ENCODE results near the gene MMP11. TPM values are rescaled to one million over a fixed set of nuclear protein-coding genes. Genes with fewer than 3 reads are reported as not detected.

The MMP11 gene
- total and polyA plus RNA-seq, 9 donors: 5.6 to 16.8 (median 11.4) TPM

- Histone ChIP-seq H3K9me3 (replicated peaks; ENCODE audit: control insufficient read depth, low read depth, low read length) (peaks cover 9% of the 10 kb centered on the region), H3K27me3 (ENCODE audit: control insufficient read depth, insufficient read depth, low read length) (no peaks in the 10 kb centered on the region), H3K4me1 (ENCODE audit: control insufficient read depth, insufficient read depth, low read length) (peaks cover 24% of the 10 kb centered on the region), H3K4me3 (ENCODE audit: low read length) (no peak overlapping the region), H3K36me3 (ENCODE audit: control insufficient read depth, insufficient read depth, low read length) (peaks cover 78% of the 10 kb centered on the region), H3K27ac (ENCODE audit: low read length) (no peak overlapping the region)
- 88% methylated on average over 7 of the region's 10 CpGs for WGBS (ENCODE audit: insufficient coverage)
- DNase-seq: no peak
Observed at GRCh38 chr22:23828800-23829680, 56.4 kb downstream of the MMP11 start.

- no peaks in the 10 kb centered on the region for H3K27me3 ChIP-seq (ENCODE audit: control insufficient read depth, insufficient read depth, low read length)
- peaks cover 76% of the 10 kb centered on the region for H3K36me3 ChIP-seq (ENCODE audit: control insufficient read depth, insufficient read depth, low read length)
- H3K4me1 ChIP-seq (ENCODE audit: control insufficient read depth, insufficient read depth, low read length): peaks cover 31% of the 10 kb centered on the region
- peak; percentile 94 for DNase-seq
- no peak overlapping the region for H3K4me3 ChIP-seq (ENCODE audit: low read length)
- H3K9me3 ChIP-seq (replicated peaks; ENCODE audit: control insufficient read depth, low read depth, low read length): peaks cover 9% of the 10 kb centered on the region
- no peak overlapping the region for H3K27ac ChIP-seq (ENCODE audit: low read length)
- no CpG with 5 or more reads among the region's 7 CpGs for WGBS (ENCODE audit: insufficient coverage)
Observed at GRCh38 chr22:23829845-23830372, 57.3 kb downstream of the MMP11 start.

DNA sequence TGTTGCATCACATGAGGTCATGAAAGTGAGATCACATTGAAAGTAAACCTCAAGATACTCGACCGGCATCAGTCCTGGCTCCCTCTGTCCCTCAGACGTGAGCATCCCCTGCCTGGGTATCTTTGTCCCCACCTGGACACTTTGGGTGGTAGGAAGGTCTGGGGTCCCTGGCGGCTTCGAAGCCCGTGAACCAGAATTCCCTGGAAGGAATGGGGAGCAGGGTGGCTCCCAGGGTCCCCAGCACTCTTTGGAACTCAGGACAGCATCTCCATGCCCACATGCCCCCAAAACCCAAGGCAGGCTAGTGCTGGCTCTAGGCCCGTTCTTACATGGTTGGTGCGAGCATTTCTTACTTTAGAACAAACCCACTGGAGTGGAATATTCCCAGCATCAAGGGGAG, 58.6 kb downstream of the MMP11 start:
- 87% methylated on average over 4 of the region's 8 CpGs for WGBS (ENCODE audit: insufficient coverage)
- Histone ChIP-seq H3K4me1 (ENCODE audit: control insufficient read depth, insufficient read depth, low read length) (peaks cover 45% of the 10 kb centered on the region), H3K27me3 (ENCODE audit: control insufficient read depth, insufficient read depth, low read length) (no peaks in the 10 kb centered on the region), H3K9me3 (replicated peaks; ENCODE audit: control insufficient read depth, low read depth, low read length) (peaks cover 9% of the 10 kb centered on the region), H3K36me3 (ENCODE audit: control insufficient read depth, insufficient read depth, low read length) (peaks cover 76% of the 10 kb centered on the region), H3K27ac (ENCODE audit: low read length) (no peak overlapping the region), H3K4me3 (ENCODE audit: low read length) (no peak overlapping the region)
- no peak for DNase-seq

DNA sequence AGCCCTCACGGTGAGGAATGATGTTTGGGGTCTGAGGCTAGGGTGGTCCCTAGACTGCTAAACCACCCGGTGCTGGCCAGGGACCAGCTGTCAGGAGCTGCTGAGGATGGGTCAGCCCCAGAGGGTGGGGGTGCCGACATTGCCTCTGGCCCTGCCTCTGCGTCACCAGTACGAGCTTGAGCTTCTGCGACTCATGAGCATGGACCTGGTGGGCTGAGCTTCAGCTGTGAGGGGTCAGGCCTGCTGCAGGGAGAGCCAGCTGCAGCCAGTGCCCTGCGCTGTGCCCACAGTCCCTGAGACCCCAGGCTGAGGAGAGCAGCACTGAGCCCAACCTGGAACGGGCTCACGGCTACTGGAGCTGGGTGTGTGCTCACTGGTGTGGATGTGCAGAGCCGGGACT, 59.1 kb downstream of the MMP11 start:
- peaks cover 9% of the 10 kb centered on the region for H3K9me3 ChIP-seq (replicated peaks; ENCODE audit: control insufficient read depth, low read depth, low read length)
- H3K36me3 ChIP-seq (ENCODE audit: control insufficient read depth, insufficient read depth, low read length): peaks cover 76% of the 10 kb centered on the region
- H3K4me3 ChIP-seq (ENCODE audit: low read length): no peak overlapping the region
- no peak overlapping the region for H3K27ac ChIP-seq (ENCODE audit: low read length)
- WGBS (ENCODE audit: insufficient coverage): 76% methylated on average over 10 of the region's 10 CpGs
- no peaks in the 10 kb centered on the region for H3K27me3 ChIP-seq (ENCODE audit: control insufficient read depth, insufficient read depth, low read length)
- H3K4me1 ChIP-seq (ENCODE audit: control insufficient read depth, insufficient read depth, low read length): peaks cover 47% of the 10 kb centered on the region
- no peak for DNase-seq

- DNase-seq: no peak
- Histone ChIP-seq H3K27me3 (ENCODE audit: control insufficient read depth, insufficient read depth, low read length) (no peaks in the 10 kb centered on the region), H3K4me1 (ENCODE audit: control insufficient read depth, insufficient read depth, low read length) (peaks cover 47% of the 10 kb centered on the region), H3K9me3 (replicated peaks; ENCODE audit: control insufficient read depth, low read depth, low read length) (peaks cover 9% of the 10 kb centered on the region), H3K27ac (ENCODE audit: low read length) (no peak overlapping the region), H3K4me3 (ENCODE audit: low read length) (no peak overlapping the region), H3K36me3 (ENCODE audit: control insufficient read depth, insufficient read depth, low read length) (peaks cover 70% of the 10 kb centered on the region)
- 62% methylated on average over 10 of the region's 11 CpGs for WGBS (ENCODE audit: insufficient coverage)
Observed at GRCh38 chr22:23832226-23833016, 59.8 kb downstream of the MMP11 start.

DNA sequence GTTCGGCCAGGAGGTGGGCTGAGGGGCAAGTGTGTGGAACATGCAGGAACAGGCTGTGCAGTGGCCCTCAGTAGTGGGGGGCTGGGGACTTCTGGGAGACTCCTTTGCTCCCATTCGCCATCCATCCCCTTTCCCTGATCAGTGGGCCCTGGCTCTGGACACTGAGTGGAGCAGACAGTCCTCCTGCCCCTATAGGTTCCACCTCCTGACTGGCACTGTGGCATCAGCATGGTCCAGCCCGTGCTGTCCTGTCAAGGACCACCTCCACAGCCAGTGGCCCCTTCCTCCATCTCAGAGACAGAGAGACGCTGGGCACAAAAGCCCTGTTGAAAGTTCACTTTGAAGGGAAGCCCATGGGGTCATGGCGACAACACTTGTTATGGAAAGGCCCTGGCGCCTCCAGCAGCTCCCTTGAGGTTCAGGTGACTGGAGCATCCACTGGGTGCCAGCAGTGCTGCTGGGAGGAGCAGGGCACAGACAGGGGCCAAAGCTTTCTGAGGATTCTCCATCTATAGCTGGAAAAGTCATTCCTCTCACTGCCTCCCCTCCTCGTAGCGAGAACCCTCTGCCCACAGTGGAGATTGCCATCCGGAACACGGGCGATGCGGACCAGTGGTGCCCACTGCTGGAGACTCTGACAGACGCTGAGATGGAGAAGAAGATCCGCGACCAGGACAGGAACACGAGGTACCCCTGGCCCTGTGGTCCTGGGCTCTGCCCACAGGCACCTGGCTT, 60.5 kb downstream of the MMP11 start:
- no peak overlapping the region for H3K27ac ChIP-seq (ENCODE audit: low read length)
- H3K27me3 ChIP-seq (ENCODE audit: control insufficient read depth, insufficient read depth, low read length): no peaks in the 10 kb centered on the region
- peaks cover 9% of the 10 kb centered on the region for H3K9me3 ChIP-seq (replicated peaks; ENCODE audit: control insufficient read depth, low read depth, low read length)
- peaks cover 69% of the 10 kb centered on the region for H3K36me3 ChIP-seq (ENCODE audit: control insufficient read depth, insufficient read depth, low read length)
- WGBS (ENCODE audit: insufficient coverage): 86% methylated on average over 12 of the region's 16 CpGs
- H3K4me1 ChIP-seq (ENCODE audit: control insufficient read depth, insufficient read depth, low read length): peaks cover 50% of the 10 kb centered on the region
- no peak overlapping the region for H3K4me3 ChIP-seq (ENCODE audit: low read length)
- DNase-seq: no peak

Other genes starting within 250 kb of the MMP11 start
- gene IGLL1, start 192.6 kb upstream of the MMP11 start, total RNA-seq: 0.13 TPM
- 1 to 10 TPM in 2 of 8 donors, under 1 TPM in 6; 0.32 to 1.7 (median 0.85) TPM for gene IGLL1, start 192.6 kb upstream of the MMP11 start, polyA plus RNA-seq (ENCODE audit: insufficient read depth in 1 of 8, insufficient read length in 8 of 8, low replicate concordance in 1 of 8)
- gene DRICH1, start 140.5 kb upstream of the MMP11 start, total RNA-seq: 0.71 TPM
- gene DRICH1, start 140.5 kb upstream of the MMP11 start, polyA plus RNA-seq (ENCODE audit: insufficient read depth in 1 of 8, insufficient read length in 8 of 8, low replicate concordance in 1 of 8): 1 to 10 TPM in 1 of 8 donors, under 1 TPM in 7; 0.43 to 1.1 (median 0.48) TPM
- 0.13 TPM for gene RGL4, start 81.8 kb upstream of the MMP11 start, total RNA-seq
- gene RGL4, start 81.8 kb upstream of the MMP11 start, polyA plus RNA-seq (ENCODE audit: insufficient read depth in 1 of 8, insufficient read length in 8 of 8, low replicate concordance in 1 of 8): 1 to 10 TPM in 7 of 8 donors, under 1 TPM in 1; 0.84 to 2.4 (median 1.4) TPM
- gene ZNF70, start 21.7 kb upstream of the MMP11 start, total RNA-seq: 5.2 TPM
- 1 to 10 TPM; 3.9 to 6.9 (median 4.9) TPM for gene ZNF70, start 21.7 kb upstream of the MMP11 start, polyA plus RNA-seq (ENCODE audit: insufficient read depth in 1 of 8, insufficient read length in 8 of 8, low replicate concordance in 1 of 8)
- 0.40 TPM for gene VPREB3, start 18.4 kb upstream of the MMP11 start, total RNA-seq
- 1 to 10 TPM in 5 of 8 donors, under 1 TPM in 2, not detected in 1; 0.60 to 2.1 (median 1.1) TPM for gene VPREB3, start 18.4 kb upstream of the MMP11 start, polyA plus RNA-seq (ENCODE audit: insufficient read depth in 1 of 8, insufficient read length in 8 of 8, low replicate concordance in 1 of 8)
- 0.66 TPM for gene C22orf15, start 9.9 kb upstream of the MMP11 start, total RNA-seq
- gene C22orf15, start 9.9 kb upstream of the MMP11 start, polyA plus RNA-seq (ENCODE audit: insufficient read depth in 1 of 8, insufficient read length in 8 of 8, low replicate concordance in 1 of 8): under 1 TPM; 0.14 to 0.65 (median 0.43) TPM
- gene CHCHD10, start 4.9 kb upstream of the MMP11 start, total RNA-seq: 47.8 TPM
- gene CHCHD10, start 4.9 kb upstream of the MMP11 start, polyA plus RNA-seq (ENCODE audit: insufficient read depth in 1 of 8, insufficient read length in 8 of 8, low replicate concordance in 1 of 8): 10 to 100 TPM; 36.7 to 78.7 (median 50.0) TPM
- gene SMARCB1, start 14.1 kb downstream of the MMP11 start, total RNA-seq: 43.0 TPM
- gene SMARCB1, start 14.1 kb downstream of the MMP11 start, polyA plus RNA-seq (ENCODE audit: insufficient read depth in 1 of 8, insufficient read length in 8 of 8, low replicate concordance in 1 of 8): 100 to 1,000 TPM in 2 of 8 donors, 10 to 100 TPM in 6; 62.4 to 114 (median 84.7) TPM
- 0.62 TPM for gene DERL3, start 66.2 kb downstream of the MMP11 start, total RNA-seq
- gene DERL3, start 66.2 kb downstream of the MMP11 start, polyA plus RNA-seq (ENCODE audit: insufficient read depth in 1 of 8, insufficient read length in 8 of 8, low replicate concordance in 1 of 8): 1 to 10 TPM in 6 of 8 donors, under 1 TPM in 2; 0.76 to 1.8 (median 1.5) TPM
- 6.2 TPM for gene SLC2A11, start 85.0 kb downstream of the MMP11 start, total RNA-seq
- gene SLC2A11, start 85.0 kb downstream of the MMP11 start, polyA plus RNA-seq (ENCODE audit: insufficient read depth in 1 of 8, insufficient read length in 8 of 8, low replicate concordance in 1 of 8): 1 to 10 TPM; 2.8 to 8.4 (median 6.1) TPM
- 179 TPM for gene MIF, start 121.5 kb downstream of the MMP11 start, total RNA-seq
- gene MIF, start 121.5 kb downstream of the MMP11 start, polyA plus RNA-seq (ENCODE audit: insufficient read depth in 1 of 8, insufficient read length in 8 of 8, low replicate concordance in 1 of 8): 100 to 1,000 TPM; 123 to 209 (median 180) TPM
- gene GSTT2B, start 188.3 kb downstream of the MMP11 start, total RNA-seq: 4.5 TPM
- gene GSTT2B, start 188.3 kb downstream of the MMP11 start, polyA plus RNA-seq (ENCODE audit: insufficient read depth in 1 of 8, insufficient read length in 8 of 8, low replicate concordance in 1 of 8): 10 to 100 TPM in 2 of 8 donors, 1 to 10 TPM in 6; 1.4 to 44.5 (median 6.5) TPM
- 0.80 TPM for gene DDTL, start 194.0 kb downstream of the MMP11 start, total RNA-seq
- gene DDTL, start 194.0 kb downstream of the MMP11 start, polyA plus RNA-seq (ENCODE audit: insufficient read depth in 1 of 8, insufficient read length in 8 of 8, low replicate concordance in 1 of 8): 1 to 10 TPM; 2.9 to 6.5 (median 4.1) TPM
- 70.3 TPM for gene DDT, start 201.6 kb downstream of the MMP11 start, total RNA-seq
- gene DDT, start 201.6 kb downstream of the MMP11 start, polyA plus RNA-seq (ENCODE audit: insufficient read depth in 1 of 8, insufficient read length in 8 of 8, low replicate concordance in 1 of 8): 10 to 100 TPM; 39.8 to 78.8 (median 58.3) TPM
- 0.18 TPM for gene GSTT2, start 207.3 kb downstream of the MMP11 start, total RNA-seq
- gene GSTT2, start 207.3 kb downstream of the MMP11 start, polyA plus RNA-seq (ENCODE audit: insufficient read depth in 1 of 8, insufficient read length in 8 of 8, low replicate concordance in 1 of 8): 1 to 10 TPM in 4 of 8 donors, under 1 TPM in 3, not detected in 1; 0.28 to 2.0 (median 1.0) TPM
- not detected for gene GSTT4, start 232.6 kb downstream of the MMP11 start, total RNA-seq
- gene GSTT4, start 232.6 kb downstream of the MMP11 start, polyA plus RNA-seq (ENCODE audit: insufficient read depth in 1 of 8, insufficient read length in 8 of 8, low replicate concordance in 1 of 8): under 1 TPM in 1 of 8 donors, not detected in 7; 0.12 TPM
- 24.4 TPM for gene CABIN1, start 238.5 kb downstream of the MMP11 start, total RNA-seq
- gene CABIN1, start 238.5 kb downstream of the MMP11 start, polyA plus RNA-seq (ENCODE audit: insufficient read depth in 1 of 8, insufficient read length in 8 of 8, low replicate concordance in 1 of 8): 10 to 100 TPM; 25.9 to 38.2 (median 30.1) TPM

All from muscle of leg (tissue), 11 donors.